ENCODE data around the gene EPHA4. TPM values are rescaled to one million over a fixed set of nuclear protein-coding genes. Genes with fewer than 3 reads are reported as not detected.

The EPHA4 gene
- total and polyA plus RNA-seq, 2 of the 4 experiments (the other 2 are of a cell fraction): 36.9 to 132 TPM

- Histone ChIP-seq H3K4ac (ENCODE audit: low read depth, low read length) (no peak overlapping the region), H2BK20ac (ENCODE audit: low read depth, low read length) (no peak overlapping the region), H3K9me3 (ENCODE audit: control insufficient read depth, insufficient read depth, low read length) (no peaks in the 10 kb centered on the region), H3K9me1 (ENCODE audit: insufficient read depth, low read length) (no peaks in the 10 kb centered on the region; the same call in 1 of the 2 replicates), H3K36me3 (ENCODE audit: control insufficient read depth, insufficient read depth, low read length) (peaks cover 12% of the 10 kb centered on the region), H3K9ac (ENCODE audit: low read depth, low read length) (no peak overlapping the region), H2AK5ac (ENCODE audit: low read depth, low read length) (no peak overlapping the region), H2BK120ac (ENCODE audit: low read depth, low read length) (no peak overlapping the region), H2AFZ (replicated peaks; ENCODE audit: low read length, poor library complexity) (no peak overlapping the region), H4K8ac (ENCODE audit: low read depth in 2 of 2, low read length in 2 of 2) (no peak overlapping the region), H3K18ac (ENCODE audit: low read depth, low read length) (no peak overlapping the region), H3K56ac (ENCODE audit: extremely low read depth, insufficient read depth, low read length) (no peak overlapping the region), H3K27ac (ENCODE audit: insufficient read depth, low read length) (no peak overlapping the region), H2BK15ac (ENCODE audit: low read depth, low read length) (no peak overlapping the region), H3K79me1 (ENCODE audit: low read depth in 1 of 2, low read length in 2 of 2) (peaks cover 4 to 6% of the 10 kb centered on the region in 2 experiments; a peak in 2 of 4 replicates), H3K27me3 (ENCODE audit: control insufficient read depth, insufficient read depth, low read length) (no peaks in the 10 kb centered on the region), H3K4me3 (ENCODE audit: insufficient read depth, low read depth, low read length) (no peak overlapping the region), H4K5ac (ENCODE audit: low read depth, low read length) (no peak overlapping the region), H3K4me2 (ENCODE audit: low read depth, low read length) (no peak overlapping the region), H4K91ac (ENCODE audit: insufficient read depth, low read depth, low read length) (no peak overlapping the region), H3K23ac (ENCODE audit: low read depth, low read length) (no peak overlapping the region), H3K14ac (replicated peaks; ENCODE audit: low read depth, low read length) (no peak overlapping the region), H3K4me1 (ENCODE audit: control insufficient read depth, insufficient read depth, low read length) (peaks cover 1% of the 10 kb centered on the region), H4K20me1 (ENCODE audit: insufficient read depth, low read length) (no peaks in the 10 kb centered on the region), H2AK9ac (replicated peaks; ENCODE audit: low read depth, low read length, poor library complexity) (no peak overlapping the region), H2BK5ac (ENCODE audit: low read depth, low read length, poor library complexity, severe bottlenecking) (no peak overlapping the region)
- WGBS, 2 experiments (ENCODE audit: extremely low coverage in 2 of 2, insufficient read length in 1 of 2): no CpG with 5 or more reads among the region's 4 CpGs
- TF ChIP-seq CHD1 (IDR thresholded peaks at IDR 0.05; ENCODE audit: low read depth, low read length) (no peak), USF2 (IDR thresholded peaks at IDR 0.05; ENCODE audit: low read depth, low read length) (no peak), CTCF (conservative IDR thresholded peaks at IDR 0.05; ENCODE audit: low read depth, low read length) (no peak), MAZ (IDR thresholded peaks at IDR 0.05; ENCODE audit: borderline replicate concordance, low read depth, low read length) (no peak), MAFK (IDR thresholded peaks at IDR 0.05; ENCODE audit: low read depth, low read length) (no peak), POLR2A (IDR thresholded peaks at IDR 0.05; ENCODE audit: low read depth, low read length) (no peak), RCOR1 (IDR thresholded peaks at IDR 0.05; ENCODE audit: insufficient replicate concordance, low read length) (no peak), ELK1 (IDR thresholded peaks at IDR 0.05; ENCODE audit: borderline replicate concordance, low read depth, low read length) (no peak), RAD21 (IDR thresholded peaks at IDR 0.05; ENCODE audit: low read length) (no peak), MXI1 (IDR thresholded peaks at IDR 0.05; ENCODE audit: borderline replicate concordance, low read depth, low read length) (no peak), NFE2L2 (IDR thresholded peaks at IDR 0.05; ENCODE audit: low read depth, low read length) (no peak), FOS (IDR thresholded peaks at IDR 0.05; ENCODE audit: low read depth, low read length) (no peak), CEBPB (IDR thresholded peaks at IDR 0.05; ENCODE audit: low read depth, low read length) (no peak), RFX5 (IDR thresholded peaks at IDR 0.05; ENCODE audit: low read depth, low read length) (no peak), SMC3 (IDR thresholded peaks at IDR 0.05; ENCODE audit: low read depth, low read length) (no peak), BHLHE40 (IDR thresholded peaks at IDR 0.05; ENCODE audit: low read depth, low read length) (no peak)
- in situ Hi-C loops (cut with MboI; ENCODE audit: low sequenced_read_pairs) (no loop called here), intact Hi-C loops (cut with micrococcal nuclease) (no loop called here), dilution Hi-C loops (cut with HindIII; ENCODE audit: low sequenced_read_pairs, unreplicated experiment) (no loop called here)
- POLR2A ChIA-PET (ENCODE audit: unreplicated experiment): no interaction called here
- ATAC-seq (ENCODE audit: low read depth) (no peak), DNase-seq (no peak)
- no TSS peak for BruUV-seq (replicated peaks)
- CTCF ChIA-PET: no interaction called here
Measured at GRCh38 chr2:221495731-221496130, 76.4 kb downstream of the EPHA4 start.
